ENCODE data around the gene CARD19. TPM values are rescaled to one million over a fixed set of nuclear protein-coding genes. Genes with fewer than 3 reads are reported as not detected.
A peak's percentile ranks its signal among the peaks of the same experiment; 100 is the strongest.

The CARD19 gene
- total and polyA plus RNA-seq, 9 of the 15 experiments (the other 6 are each of a cell fraction or from before 2014, with no cell fraction given), result 0.90 to 34.9 (median 14.6) TPM

- TF ChIP-seq ATF4 (CRISPR knock-in tag; IDR thresholded peaks at IDR 0.05) (no peak), ZNF165 (CRISPR knock-in tag; IDR thresholded peaks at IDR 0.05; ENCODE audit: borderline replicate concordance) (no peak), SMAD4 (CRISPR knock-in tag; conservative IDR thresholded peaks at IDR 0.05) (peak; percentile 37; the same call in 1 of the 2 replicates), NCOA4 (IDR thresholded peaks at IDR 0.05; ENCODE audit: partially characterized antibody) (no peak), L3MBTL2 (IDR thresholded peaks at IDR 0.05) (0 out of 2 replicates have a peak, but pooled peaks have one; percentile 24), MAFF (IDR thresholded peaks at IDR 0.05; ENCODE audit: low read length) (no peak), SP2 (IDR thresholded peaks at IDR 0.05; ENCODE audit: extremely low read depth, low read depth, low read length, poor library complexity, severe bottlenecking) (no peak), XRCC4 (IDR thresholded peaks at IDR 0.05; ENCODE audit: extremely low read depth, insufficient read depth, insufficient read length) (no peak), TRIM28 (IDR thresholded peaks at IDR 0.05) (no peak), ZNF592 (IDR thresholded peaks at IDR 0.05) (0 out of 2 replicates have a peak, but pooled peaks have one; percentile 22), ZC3H11A (IDR thresholded peaks at IDR 0.05; ENCODE audit: low read depth, low read length) (no peak), CHD1 (IDR thresholded peaks at IDR 0.05; ENCODE audit: low read length) (peak; percentile 59), TFAP4 (CRISPR knock-in tag; IDR thresholded peaks at IDR 0.05; ENCODE audit: borderline replicate concordance) (no peak; the same call in 1 of the 2 replicates)
Measured at GRCh38 chr9:93096131-93096802, at the start of gene CARD19 (continued).

Data from K562 (cell line).